GM18868 (cell line): ENCODE results near the gene CFAP90.

Source experiments
- ATAC-seq: cut with Tn5 transposase; IDR thresholded peaks from one replicate; pipeline ENCODE4 v1.9.1; 2021; ENCODE audit warnings: mild to moderate bottlenecking, moderate library complexity; ENCODE audit not compliant: unreplicated experiment

Gene CFAP90, protein sequence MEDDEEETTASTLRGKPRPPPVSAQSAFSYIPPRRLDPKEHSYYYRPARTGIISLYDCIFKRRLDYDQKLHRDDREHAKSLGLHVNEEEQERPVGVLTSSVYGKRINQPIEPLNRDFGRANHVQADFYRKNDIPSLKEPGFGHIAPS

DNA sequence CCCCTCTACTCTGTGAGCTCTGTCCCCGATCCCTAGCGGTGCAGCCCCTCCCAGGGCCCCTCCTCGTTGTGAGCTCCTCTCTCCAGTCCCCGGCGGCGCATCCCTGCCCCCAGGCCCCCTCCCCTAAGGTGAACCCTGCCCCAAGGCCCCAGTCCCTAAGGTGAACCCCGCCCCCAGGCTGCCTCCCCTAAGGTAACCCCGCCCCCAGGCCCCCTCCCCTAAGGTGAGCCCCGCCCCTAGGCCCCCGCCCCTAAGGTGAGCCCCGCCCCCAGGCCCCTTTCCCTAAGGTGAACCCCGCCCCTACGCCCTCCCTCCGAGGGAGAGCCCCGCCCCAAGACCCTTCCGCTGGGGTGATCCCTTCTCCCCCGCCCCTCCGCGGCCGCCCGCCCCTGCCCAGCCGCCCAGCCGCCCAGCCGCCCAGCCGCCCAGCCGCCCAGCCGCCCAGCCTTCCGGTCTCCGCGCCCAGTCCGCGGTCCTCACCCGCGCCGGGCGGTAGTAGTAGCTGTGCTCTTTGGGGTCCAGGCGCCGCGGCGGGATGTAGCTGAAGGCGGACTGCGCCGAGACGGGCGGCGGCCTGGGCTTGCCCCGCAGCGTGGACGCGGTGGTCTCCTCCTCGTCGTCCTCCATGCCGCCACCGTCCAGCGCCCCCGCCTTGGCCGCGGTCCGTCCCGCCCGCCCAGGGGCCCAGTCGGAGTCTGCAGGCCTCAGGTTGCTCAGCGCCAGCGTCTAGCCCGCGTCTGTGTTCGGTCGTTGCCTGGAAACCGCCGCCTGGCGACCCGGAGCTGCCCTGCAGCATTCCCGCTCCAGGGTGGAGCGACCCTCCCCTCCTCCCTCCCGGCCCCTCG is at the start of gene CFAP90:
TSS of gene CFAP90 (minus strand) at position 739 of the 845 bp plus-strand sequence. CDS start at position 627, 112 bp downstream.
- ATAC-seq, result no peak

DNA sequence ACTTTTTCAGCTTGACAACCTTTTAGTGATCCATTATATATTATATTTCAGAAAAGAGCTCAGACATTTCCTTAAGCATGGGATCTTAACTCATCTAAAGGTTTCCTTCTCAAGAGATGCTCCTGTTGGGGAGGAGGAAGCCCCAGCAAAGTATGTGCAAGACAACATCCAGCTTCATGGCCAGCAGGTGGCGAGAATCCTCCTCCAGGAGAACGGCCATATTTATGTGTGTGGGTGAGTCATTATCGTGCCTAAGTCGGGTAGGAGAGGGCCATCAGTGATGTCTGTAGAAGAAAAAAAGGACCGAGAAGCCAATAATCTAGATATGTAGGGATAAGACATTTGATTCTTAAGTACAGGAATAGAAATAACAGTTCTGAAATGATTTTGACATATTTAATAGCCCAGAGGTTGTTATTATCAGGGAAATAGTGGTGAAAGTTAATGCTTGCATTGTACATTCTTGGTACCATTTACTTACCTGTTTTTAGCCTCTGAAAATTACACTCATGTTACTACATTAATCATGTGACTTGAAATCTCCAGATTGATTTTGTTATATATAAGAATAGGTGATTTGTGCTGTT is 46.2 kb upstream of the CFAP90 start:
- ATAC-seq, result peak; percentile 84

DNA sequence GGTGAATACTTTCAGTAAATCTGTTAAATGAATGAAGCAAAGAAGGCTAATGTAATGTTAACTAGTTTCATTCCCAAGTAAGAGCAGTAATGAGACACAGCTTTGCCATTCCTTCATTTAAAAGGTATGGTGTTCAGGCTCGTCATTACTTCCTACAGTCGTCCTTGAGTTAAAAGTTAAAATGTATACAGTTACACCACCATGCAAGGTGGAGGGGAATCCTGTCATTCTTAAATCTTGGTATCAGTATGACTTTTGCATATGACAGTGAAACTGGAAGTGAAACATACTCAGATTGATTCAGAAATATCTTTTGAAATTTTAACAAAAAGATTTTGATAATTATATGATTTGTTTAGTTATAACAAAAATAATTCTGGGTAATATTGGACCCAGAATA is 43.9 kb upstream of the CFAP90 start:
- ATAC-seq, result peak; percentile 95

DNA sequence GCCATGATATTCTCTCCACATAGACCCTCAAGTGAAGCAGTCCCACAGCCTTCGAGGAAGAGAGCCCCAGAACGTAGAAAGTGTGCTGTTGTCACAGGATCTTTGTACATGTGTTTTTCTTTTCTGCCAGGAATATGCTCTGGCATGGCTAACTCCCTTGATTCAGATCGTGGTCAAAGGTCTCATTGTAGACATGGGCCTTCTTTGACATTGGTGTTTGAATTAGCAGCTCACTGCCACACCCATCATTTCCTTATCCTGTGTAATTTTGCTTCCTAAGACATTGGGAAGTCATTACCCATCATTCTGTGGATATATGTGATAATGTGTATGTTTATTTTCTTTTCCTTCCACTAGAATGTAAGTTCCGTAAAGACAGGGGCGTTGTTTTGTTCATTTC is 43.5 kb upstream of the CFAP90 start:
- no peak for ATAC-seq

DNA sequence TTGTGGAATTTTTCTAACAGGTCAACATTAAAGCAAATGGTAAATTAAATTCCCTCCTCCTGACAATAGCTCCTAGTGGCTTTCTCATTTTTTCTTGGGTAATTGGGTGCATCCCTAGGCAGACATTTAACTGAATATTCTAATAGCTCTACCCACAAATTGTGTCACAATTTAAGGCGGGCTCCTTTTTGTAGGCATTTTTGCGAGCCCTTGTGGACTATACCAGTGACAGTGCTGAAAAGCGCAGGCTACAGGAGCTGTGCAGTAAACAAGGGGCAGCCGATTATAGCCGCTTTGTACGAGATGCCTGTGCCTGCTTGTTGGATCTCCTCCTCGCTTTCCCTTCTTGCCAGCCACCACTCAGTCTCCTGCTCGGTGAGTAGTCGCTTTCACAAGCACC is 38.0 kb upstream of the CFAP90 start:
- no peak for ATAC-seq

DNA sequence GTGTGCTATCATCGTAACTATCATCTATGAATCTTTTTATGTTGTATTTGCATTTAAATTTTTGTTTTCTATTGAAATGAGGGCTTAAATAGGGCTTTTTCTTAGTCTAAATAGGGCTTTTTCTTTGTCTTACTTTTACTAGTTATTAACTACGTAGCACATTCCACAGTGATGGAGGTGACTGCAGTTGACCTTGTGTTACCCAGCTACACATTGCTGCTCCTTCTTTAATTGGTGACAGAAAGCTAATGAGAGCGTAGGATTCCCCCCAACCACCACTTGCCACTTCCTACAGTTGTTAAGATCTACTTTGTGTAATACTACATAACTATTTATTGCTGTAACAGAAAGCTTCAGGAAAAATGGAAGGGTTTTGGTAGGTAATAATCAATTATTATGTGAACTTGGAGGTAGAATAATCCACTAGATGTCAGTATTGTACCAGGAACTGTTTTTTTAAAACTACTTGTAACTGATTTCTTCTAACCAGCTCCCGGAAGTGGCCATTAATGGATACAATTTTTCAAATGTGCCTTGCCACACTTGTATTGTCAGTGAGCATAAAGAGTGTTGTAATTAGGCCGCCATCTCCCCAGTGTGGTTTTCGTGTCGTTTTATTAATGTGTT is 36.0 kb upstream of the CFAP90 start:
- ATAC-seq, result peak; percentile 63

DNA sequence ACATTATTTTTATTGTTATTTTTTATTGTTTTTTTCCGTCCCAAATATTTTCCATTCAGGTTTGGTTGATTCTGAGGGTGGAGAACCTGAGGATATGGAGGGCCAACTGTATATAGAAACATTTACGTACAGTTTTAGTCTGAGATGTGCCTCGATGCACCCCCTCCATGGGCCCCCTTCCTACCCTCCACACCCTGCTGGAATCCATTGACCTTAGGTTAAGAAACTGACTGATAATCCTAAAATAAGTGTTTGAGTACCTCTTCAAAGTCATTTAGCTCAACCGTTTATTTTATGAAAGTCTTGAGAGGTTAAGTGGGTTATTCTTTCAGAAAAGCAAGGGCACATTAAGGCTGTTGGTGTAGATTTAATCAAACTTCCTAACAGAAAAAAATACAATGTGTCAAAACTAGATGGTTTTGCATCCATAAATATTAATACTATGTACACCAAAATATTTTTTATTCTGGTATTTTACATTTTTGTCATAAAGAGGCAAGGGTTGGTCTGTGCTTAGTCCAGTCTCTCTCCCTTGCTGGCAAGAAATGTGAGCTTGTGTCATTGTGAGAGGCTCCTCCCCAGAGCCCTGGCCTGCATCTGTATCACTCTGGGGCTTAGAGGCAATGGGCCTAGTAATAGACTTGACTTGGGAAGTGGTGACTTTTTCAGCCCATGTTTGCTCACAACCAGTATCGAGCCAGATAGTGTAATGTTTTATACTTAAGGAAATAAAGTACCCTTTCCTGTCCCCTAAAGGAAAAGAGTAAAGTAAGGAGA is 33.7 kb upstream of the CFAP90 start:
- ATAC-seq, result no peak

DNA sequence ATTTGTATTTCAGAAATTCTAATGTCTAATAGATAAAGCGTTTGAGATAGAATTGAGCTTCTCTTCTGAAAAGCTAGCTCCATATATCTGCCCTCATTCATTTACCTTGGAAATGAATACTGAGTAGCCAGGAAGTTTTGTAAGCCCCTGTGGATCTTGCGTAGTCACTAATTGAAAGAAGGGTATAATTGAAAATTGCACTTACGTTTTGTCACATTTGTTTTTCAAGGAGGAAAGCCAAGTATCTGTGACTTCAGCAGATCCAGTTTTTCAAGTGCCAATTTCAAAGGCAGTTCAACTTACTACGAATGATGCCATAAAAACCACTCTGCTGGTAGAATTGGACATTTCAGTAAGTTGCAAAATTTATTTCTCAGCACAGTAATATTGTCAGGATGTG is 32.0 kb upstream of the CFAP90 start:
- no peak for ATAC-seq

DNA sequence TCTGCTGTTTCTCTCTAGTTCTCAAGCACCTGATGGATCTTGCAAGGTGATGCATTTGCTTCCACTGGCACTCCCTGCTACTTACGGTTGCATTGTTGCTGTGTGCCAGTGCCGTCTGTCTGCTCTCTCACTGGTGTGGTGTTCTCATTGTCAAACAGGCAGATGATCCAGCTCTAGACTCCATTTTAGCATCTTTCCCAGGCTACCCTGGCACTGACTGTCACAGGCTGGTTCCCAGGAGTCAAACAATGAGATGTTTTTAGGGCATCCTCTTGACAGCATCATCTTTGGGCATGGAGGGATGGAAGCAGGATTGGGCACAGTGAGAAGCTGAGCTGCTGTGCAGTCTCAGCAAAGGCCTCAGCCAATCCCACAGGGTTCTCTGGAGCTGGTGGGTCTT is 30.9 kb upstream of the CFAP90 start:
- no peak for ATAC-seq

DNA sequence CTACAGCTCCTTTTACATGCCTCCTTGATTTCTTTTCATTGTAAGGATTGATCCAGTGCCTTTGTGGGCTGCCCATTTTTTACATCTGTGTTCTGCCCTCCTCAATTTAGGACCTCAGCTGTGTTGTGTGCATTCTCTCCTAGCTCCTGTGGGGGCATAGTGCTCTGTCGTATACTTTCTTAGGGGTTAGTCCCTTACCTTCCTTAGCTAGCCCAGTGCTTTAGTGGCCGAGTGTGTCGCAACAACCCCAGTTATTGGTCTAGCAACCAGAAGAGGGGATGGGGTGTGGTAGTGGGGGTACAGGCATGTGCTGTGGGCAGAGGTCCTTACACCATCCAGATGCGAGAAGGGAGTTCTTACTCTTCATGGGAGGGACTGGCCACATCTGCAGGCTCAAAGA is 30.2 kb upstream of the CFAP90 start:
- no peak for ATAC-seq

DNA sequence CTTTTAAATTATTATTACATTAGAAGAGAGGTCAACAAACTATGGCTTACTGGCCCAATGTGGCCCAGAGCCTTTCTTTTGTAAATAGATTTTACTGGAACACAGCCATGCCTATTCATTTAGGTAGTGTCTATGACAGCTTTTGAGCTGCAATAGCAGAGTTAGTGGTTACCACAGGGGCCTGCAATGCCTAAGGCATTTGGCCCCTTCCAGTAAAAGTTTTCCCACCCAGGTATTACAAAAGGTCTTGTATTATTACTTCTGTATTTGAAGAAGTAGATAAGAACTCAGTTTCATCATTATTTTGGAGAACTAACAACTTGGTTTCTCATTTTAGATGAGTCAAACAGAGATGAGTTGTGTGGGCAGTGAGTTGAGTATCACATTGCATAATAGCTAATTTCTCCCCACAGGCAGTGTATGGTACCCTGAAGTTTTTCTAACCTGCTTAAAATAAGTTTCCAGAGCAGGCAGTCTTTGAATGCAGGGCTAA is 27.5 kb upstream of the CFAP90 start:
- peak; percentile 97 for ATAC-seq

DNA sequence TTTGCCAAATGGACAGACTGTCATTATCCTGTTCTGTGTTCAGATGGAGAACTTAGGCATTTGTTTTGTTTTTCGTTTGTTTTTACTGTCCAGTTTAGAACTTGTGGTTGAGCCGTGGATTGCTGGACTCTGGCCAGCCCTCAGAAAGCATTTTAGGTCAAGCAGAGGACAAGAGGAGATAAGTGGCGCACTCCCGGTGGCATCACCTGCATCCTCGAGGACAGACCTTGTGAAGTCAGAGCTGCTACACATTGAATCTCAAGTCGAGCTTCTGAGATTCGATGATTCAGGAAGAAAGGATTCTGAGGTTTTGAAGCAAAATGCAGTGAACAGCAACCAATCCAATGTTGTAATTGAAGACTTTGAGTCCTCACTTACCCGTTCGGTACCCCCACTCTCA is 26.9 kb upstream of the CFAP90 start:
- no peak for ATAC-seq

DNA sequence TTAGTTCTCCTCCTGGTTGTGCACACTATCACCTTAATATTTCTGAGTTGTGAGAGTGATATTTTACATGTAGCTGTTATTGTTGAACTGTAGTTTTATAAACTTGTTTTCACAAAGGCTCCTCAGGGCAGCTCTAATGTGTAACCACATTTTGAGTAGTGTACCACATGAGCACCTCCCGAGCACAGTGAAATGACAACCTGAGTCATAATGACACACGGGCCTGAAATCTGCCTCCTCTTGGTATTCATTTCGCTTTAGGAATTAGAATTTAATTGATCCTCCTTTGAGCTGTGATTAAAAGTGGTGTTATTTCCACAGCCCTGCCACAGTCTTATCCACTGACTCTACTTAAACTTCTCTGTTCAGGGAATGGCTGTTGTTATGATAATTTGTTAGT is 25.9 kb upstream of the CFAP90 start:
- peak; percentile 43 for ATAC-seq

DNA sequence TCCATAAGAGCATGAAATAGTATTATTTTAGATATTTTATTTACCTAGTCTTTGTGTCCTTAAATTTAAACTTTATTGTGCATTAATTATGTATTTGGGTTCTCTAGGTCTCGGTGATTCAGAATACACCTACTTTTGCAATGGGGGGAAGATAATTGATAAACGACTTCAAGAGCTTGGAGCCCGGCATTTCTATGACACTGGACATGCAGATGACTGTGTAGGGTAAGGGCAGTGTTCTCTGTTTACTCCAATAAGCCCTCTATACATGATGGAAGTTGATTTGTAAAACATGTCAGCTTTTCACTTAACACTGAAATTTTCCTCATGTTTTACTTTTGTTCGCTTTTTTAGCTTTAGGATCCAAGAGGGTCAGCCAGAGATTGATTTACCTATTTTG is 24.2 kb upstream of the CFAP90 start:
- no peak for ATAC-seq

DNA sequence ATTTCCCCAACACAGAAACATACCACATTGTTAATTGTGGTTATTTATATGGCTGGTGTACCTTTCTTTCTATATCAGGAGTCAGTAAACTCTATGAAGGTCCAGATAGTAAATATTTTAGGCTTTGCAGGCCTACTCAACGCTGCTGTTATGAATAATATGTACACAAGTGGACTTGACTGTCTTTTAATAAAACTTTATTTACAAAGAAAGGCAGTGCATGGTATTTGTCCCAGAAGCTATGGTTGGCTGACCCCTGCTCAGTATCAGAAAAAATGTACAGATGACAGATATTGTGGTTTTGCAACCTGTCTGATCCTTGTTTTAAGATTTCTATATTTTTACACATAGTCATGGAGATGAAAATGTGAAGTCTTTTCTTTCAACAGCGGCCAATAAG is 23.7 kb upstream of the CFAP90 start:
- no peak for ATAC-seq

DNA sequence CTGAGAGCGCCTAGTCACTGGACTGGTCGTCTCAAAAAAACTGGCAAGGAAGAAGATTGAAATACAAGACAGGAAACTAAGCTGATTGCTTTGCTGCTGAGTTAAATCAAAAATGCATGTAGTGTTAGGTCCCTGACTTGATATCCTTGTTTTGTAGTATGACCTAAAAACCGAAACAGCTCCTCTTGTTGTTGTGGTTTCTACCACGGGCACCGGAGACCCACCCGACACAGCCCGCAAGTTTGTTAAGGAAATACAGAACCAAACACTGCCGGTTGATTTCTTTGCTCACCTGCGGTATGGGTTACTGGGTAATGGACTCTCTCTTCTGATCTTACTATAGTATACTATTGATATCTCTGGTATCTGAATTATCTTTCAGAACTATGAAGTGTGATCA is 22.3 kb upstream of the CFAP90 start:
- ATAC-seq, result no peak

DNA sequence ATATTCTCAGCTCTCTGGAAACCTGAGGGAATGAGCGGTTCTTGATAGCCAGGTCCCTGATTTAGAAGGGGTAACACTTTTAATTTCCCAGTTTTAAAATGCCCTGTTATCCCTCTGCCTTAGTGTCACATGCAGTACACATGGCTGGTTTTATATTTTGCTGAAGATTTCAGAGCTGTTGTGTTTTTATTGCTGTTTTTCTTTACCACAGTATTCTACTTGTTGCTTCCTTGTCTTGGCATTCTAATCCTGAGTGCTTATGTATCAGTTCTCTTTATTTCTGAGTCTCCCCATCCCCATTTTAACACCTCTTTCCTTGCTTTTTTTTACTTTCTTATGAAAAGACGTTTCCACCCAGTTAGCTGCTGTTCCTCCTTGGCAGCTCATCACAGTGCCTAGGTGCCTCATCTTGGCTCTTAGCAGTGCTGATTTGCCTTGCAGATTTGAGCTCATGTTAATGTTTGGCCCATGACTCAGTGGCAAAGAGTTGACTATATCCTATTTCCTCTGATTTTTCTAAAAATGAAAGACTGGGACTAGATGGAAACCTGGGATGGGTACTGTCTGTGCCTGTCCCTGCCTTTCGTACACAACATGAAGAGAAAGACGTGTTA is 21.7 kb upstream of the CFAP90 start:
- ATAC-seq, result no peak

DNA sequence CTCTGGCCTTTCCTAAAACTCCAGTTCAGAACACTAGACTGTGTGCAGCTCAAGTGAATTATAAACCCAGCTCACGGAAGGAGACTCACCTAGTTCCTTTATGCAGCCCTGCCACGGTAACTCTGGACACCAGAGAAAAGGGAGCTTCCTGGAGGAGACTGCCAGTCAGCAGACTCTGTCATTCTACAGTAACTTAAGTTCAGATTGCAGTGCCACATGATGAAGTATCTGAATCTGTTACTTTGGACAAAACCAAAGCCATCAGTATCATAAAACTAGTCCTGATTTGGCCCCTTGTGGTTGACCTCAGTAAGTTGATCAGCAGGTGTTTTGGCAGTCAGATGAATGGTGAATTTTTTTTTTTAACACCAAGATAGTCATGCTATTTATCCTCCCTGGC is 20.7 kb upstream of the CFAP90 start:
- no peak for ATAC-seq

DNA sequence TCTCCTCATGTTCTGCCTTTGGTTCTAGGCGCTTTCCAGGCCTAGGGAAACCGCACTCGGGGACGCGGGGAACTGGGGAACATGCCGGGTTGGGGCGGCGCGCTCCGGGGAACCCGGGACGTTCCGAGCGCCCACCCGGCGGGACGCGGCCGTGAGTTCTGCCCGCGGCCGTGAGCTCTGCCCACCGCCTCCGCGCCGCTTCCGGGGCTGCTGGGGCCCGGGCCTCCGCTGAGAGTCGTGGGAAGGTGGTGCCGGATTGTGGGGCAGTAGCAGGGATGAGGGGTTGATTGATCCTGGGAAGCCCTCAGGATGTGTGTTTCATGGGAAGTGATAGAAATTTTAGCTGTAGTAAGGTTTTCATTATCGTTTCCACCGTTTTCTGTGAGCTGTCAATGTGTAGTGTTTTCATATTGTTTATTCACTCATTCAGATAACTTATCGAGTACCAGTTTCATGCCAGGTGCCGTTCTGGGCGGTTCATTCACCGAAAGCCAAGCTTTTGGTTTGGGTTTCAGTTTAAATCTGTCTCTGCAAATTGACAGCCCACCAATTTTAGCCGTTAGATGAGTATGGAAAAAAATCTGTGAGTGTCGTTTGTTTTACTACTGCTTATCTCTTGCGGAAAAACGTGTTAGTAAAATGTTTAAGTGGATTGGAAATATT is 18.7 kb upstream of the CFAP90 start:
- ATAC-seq, result peak; percentile 32
